Measurements from ENCODE around the gene NPIPB5. TPM values are rescaled to one million over a fixed set of nuclear protein-coding genes. Genes with fewer than 3 reads are reported as not detected.
"Not testable (repeated sequence)": the region's sequence is repeated elsewhere in the genome, so short reads cannot be mapped to it uniquely, and the experiment has no call there.

Gene NPIPB5
- 100 to 1,000 TPM; 185 to 354 (median 312) TPM for total RNA-seq

DNA sequence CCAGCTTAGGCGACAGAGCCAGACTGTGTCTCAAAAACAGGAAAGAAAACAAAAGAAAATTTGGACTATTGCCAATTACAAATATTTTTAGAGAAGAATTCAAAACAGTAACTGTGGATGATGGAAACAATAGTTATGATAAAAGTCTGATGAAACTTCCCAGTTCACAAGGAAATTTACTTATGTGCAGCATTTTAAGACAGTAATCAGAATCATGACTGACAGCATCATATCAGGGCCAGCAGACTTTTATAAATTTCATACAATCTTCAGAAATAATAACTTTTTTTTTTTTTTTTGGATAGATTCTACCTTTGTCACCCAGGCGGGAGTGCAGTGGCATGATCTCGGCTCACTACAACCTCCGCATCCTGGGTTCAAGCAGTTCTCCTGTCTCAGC is at the start of gene NPIPB5:
NPIPB5 (plus strand) TSS at position 301 of the 400 bp plus-strand sequence. CDS start 2,911 bp downstream, outside the sequence.
- H3K36me3 ChIP-seq; H3K4me1 ChIP-seq; intact Hi-C loops (cut with DNase I; ENCODE audit: low total_unique reads); H3K27ac ChIP-seq; DNase-seq (ENCODE audit: low spot score in 2 of 2); H3K9me3 ChIP-seq; H3K4me3 ChIP-seq; H3K27me3 ChIP-seq: not testable (repeated sequence)

DNA sequence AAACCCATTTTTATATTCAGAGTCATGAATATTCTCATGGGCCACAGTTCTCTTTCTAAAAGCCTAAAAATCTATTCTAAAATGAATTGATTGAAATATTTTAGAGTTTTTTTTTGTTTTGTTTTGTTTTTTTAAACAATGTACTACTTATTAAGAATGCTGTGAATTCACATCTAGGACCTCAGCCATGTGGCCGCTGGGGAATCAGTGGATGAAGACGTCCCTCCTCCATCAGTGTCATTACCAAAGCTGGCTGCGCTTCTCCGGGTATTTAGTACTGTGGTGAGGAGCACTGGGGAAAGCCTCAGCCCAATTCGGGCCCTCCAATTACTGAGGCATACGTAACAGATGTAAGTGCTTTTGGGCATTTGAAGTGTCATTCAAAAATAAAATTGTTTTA is 41.8 kb upstream of the NPIPB5 start:
- H3K36me3 ChIP-seq; intact Hi-C loops (cut with DNase I; ENCODE audit: low total_unique reads); DNase-seq (ENCODE audit: low spot score in 2 of 2): not testable (repeated sequence)

DNA sequence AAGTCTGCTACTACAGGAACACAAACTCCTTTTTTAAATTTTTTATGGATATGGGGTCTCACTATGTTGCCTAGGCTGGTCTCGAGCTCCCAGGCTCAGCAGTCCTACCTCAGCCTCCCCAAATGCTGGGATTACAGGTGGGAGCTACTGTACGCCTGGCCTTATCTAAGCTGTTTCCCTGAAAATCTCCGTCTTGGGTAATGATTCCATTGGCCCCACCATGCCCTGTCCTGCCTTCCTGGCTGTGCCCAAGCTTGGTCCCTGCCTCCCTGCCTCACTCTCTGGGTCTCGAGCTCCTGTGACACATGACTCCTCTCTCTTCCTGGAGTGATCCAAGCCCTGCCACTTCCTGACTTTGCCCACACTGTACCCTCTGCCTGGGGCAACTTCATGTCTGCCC is 27.3 kb downstream of the NPIPB5 start:
- H3K36me3 ChIP-seq; H3K4me3 ChIP-seq; H3K4me1 ChIP-seq; intact Hi-C loops (cut with DNase I; ENCODE audit: low total_unique reads); H3K27ac ChIP-seq; H3K27me3 ChIP-seq; DNase-seq (ENCODE audit: low spot score in 2 of 2); H3K9me3 ChIP-seq: not testable (repeated sequence)

More for the DNA sequence above, 41.8 kb upstream of the NPIPB5 start:
- not testable (repeated sequence) for H3K9me3 ChIP-seq, H3K4me3 ChIP-seq, H3K27ac ChIP-seq, H3K4me1 ChIP-seq, H3K27me3 ChIP-seq

DNA sequence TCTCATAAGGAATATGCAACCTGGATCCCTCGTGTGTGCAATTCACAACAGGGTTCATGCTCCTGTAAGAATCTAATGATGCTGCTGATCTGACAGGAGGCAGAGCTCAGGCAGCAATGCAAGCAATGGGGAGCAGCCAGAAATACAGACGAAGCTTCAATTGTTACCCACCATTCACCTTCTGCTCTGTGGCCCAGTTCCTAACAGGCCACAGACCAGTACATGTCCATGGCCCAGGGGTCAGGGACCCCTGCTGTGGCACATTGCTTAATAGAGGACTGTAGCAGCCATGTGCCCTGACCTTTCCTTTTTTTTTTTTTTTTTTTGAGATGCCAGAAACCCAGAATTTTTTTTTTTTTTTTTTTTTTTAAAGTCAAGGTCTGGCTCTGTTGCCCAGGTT is 34.1 kb downstream of the NPIPB5 start:
- H3K4me1 ChIP-seq; H3K9me3 ChIP-seq; H3K36me3 ChIP-seq; H3K4me3 ChIP-seq; H3K27me3 ChIP-seq; H3K27ac ChIP-seq; DNase-seq (ENCODE audit: low spot score in 2 of 2); intact Hi-C loops (cut with DNase I; ENCODE audit: low total_unique reads): not testable (repeated sequence)

DNA sequence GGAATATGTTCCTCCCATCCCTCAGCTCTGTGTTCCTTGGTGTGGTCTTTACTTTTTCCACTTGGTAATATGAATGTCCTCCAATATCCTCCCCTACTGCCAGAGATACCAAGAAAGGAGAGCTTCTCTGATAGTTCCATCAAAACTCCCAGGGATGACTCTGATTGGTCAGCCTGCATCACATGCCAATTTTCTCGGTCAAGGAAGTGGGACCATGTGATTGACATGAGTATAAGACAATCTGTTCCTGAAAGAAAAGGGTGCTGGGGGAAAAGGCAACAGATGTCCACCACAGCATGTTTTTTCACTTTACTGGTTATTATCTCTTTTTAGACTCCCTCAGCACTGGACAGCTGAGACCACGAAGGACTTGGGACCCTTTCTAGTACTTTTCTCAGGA is 35.9 kb downstream of the NPIPB5 start:
- H3K4me3 ChIP-seq; DNase-seq (ENCODE audit: low spot score in 2 of 2); H3K27me3 ChIP-seq; intact Hi-C loops (cut with DNase I; ENCODE audit: low total_unique reads); H3K9me3 ChIP-seq; H3K27ac ChIP-seq; H3K4me1 ChIP-seq; H3K36me3 ChIP-seq: not testable (repeated sequence)

DNA sequence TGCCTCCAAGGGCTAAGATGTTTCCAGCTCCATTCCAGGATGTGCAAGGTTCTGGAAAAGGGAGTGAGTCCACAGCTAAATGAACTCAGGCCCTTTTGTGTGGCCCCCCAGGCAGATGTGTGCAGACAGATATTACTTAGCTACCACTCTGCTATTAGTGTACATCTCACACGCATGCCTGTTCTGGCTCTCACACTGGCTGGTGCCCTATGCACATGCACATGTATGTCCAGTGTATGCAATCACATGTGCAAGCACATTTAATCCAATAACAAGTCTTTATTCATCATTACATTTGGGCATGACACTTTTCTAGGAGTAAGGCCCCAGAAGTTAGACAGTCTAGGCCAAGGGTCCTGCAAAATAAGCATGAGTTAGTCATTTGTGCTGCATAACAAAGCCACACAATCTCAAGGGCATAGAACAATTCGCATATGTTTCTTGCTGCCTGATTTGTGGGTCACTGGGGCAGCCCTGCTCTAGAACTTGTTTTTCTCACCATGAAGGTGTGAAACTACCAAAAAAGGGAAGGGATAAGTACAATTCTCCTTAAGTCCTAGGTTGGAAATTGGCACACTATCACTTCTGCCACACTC is 36.6 kb downstream of the NPIPB5 start:
- intact Hi-C loops (cut with DNase I; ENCODE audit: low total_unique reads); H3K4me1 ChIP-seq; H3K36me3 ChIP-seq; H3K4me3 ChIP-seq; H3K27ac ChIP-seq; DNase-seq (ENCODE audit: low spot score in 2 of 2); H3K9me3 ChIP-seq; H3K27me3 ChIP-seq: not testable (repeated sequence)

DNA sequence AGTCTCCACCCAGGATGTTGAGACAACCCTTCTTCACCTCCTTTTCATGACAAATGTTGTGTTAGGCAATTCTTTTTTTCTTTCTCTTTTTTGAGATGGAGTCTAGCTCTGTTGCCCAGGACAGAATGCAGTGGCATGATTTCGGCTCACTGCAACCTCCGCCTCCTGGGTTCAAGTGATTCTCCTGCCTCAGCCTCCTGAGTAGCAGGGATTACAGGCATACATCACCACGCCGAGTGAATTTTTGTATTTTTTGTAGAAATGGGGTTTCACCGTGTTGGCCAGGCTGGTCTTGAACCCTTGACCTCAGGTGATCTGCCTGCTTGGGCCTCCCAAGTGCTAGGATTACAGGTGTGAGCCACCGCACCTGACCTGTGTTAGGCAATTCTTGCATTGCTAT is 39.2 kb downstream of the NPIPB5 start:
- DNase-seq (ENCODE audit: low spot score in 2 of 2); intact Hi-C loops (cut with DNase I; ENCODE audit: low total_unique reads); H3K27ac ChIP-seq: not testable (repeated sequence)

DNA sequence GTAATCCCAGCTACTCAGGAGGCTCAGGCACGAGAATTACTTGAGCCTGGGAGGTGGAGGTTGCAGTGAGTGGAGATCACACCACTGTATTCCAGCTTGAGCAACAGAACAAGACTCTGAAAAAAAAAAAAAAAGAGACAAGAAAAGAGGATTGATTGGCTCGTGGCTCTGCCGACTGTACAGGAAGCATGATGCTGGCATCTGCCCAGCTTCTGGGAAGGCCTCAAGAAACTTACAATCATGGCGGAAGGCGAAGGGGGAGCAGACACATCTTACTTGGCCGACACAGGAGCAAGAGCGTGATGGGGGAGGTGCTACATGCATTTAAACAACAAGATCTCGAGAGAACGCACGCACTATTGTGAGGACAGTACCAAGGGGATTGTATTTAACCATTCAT is 40.5 kb downstream of the NPIPB5 start:
- intact Hi-C loops (cut with DNase I; ENCODE audit: low total_unique reads); H3K36me3 ChIP-seq; DNase-seq (ENCODE audit: low spot score in 2 of 2); H3K27me3 ChIP-seq; H3K4me3 ChIP-seq; H3K9me3 ChIP-seq; H3K4me1 ChIP-seq; H3K27ac ChIP-seq: not testable (repeated sequence)

More for the DNA sequence above, 39.2 kb downstream of the NPIPB5 start:
- not testable (repeated sequence) for H3K36me3 ChIP-seq, H3K4me1 ChIP-seq, H3K27me3 ChIP-seq, H3K9me3 ChIP-seq, H3K4me3 ChIP-seq

DNA sequence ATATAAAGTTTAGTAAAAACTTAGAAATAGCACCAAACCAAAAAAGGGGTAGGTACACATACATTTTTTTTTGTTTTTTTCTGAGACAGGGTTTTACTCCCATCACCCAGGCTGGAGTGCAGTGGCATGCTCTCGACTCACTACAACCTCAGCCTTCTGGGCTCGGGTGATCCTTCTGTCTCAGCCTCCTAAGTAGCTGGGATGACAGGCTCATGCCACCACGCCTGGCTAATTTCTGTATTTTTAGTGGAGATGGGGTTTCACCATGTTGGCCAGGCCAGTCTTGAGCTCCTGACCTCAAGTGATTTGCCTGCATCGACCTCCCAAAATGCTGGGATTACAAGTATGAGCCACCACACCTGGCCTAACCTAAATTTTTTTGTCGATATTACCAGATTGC is 41.0 kb downstream of the NPIPB5 start:
- H3K4me3 ChIP-seq; DNase-seq (ENCODE audit: low spot score in 2 of 2); H3K4me1 ChIP-seq; H3K9me3 ChIP-seq; H3K36me3 ChIP-seq; H3K27ac ChIP-seq; intact Hi-C loops (cut with DNase I; ENCODE audit: low total_unique reads); H3K27me3 ChIP-seq: not testable (repeated sequence)

DNA sequence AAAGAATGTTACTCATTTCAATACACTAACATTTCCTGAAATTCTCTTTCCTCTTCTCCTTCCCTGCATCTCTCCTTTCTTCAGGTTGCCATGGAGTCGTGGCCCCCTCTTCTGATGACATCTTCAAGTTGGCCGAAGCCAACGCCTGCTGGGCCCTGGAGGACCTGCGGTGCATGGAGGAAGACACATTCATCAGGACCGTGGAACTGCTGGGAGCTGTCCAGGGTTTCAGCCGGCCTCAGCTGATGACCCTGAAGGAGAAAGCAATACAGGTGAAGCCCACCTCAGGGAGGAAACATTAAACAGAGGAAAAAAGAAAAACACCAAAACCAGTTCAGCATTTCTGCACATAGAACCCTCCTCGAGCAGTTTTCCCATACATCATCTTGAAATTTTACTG is 46.1 kb downstream of the NPIPB5 start:
- DNase-seq (ENCODE audit: low spot score in 2 of 2); H3K27me3 ChIP-seq; H3K27ac ChIP-seq; H3K9me3 ChIP-seq; H3K36me3 ChIP-seq; H3K4me1 ChIP-seq; intact Hi-C loops (cut with DNase I; ENCODE audit: low total_unique reads); H3K4me3 ChIP-seq: not testable (repeated sequence)

Other genes starting within 250 kb of the NPIPB5 start
- gene POLR3E, start 213.5 kb upstream of the NPIPB5 start, total RNA-seq = 10 to 100 TPM; 59.0 to 72.4 (median 64.0) TPM
- 10 to 100 TPM; 20.2 to 37.5 (median 26.9) TPM for gene CDR2, start 136.3 kb upstream of the NPIPB5 start, total RNA-seq

Data from breast epithelium (tissue), 4 donors.